ENCODE data around the gene IFNW1.

- TF ChIP-seq POLR2AphosphoS2 (IDR thresholded peaks at IDR 0.05; ENCODE audit: low read depth, low read length) = no peak
- TF ChIP-seq TAF1 (IDR thresholded peaks at IDR 0.05; ENCODE audit: borderline replicate concordance, low read depth, low read length) = no peak
- TF ChIP-seq JUNB (IDR thresholded peaks at IDR 0.05) = no peak
- no peak for TF ChIP-seq EP300 (IDR thresholded peaks at IDR 0.05; ENCODE audit: borderline replicate concordance in 1 of 2, control insufficient read depth in 1 of 2, low read depth in 2 of 2, low read length in 2 of 2)
- TF ChIP-seq YBX1 (IDR thresholded peaks at IDR 0.05) = no peak
- no peak for TF ChIP-seq ELK1 (IDR thresholded peaks at IDR 0.05; ENCODE audit: low read depth, low read length)
Observed at GRCh38 chr9:21096901-21097255, 44.8 kb downstream of the IFNW1 start.

Data from GM12878 (cell line).